Activated CD4-positive, alpha-beta T cell treated with anti-CD3 and anti-CD28 coated beads, Interleukin-10, Interleukin-2, amounts not matched to agents 100 ng/mL and 50 ng/mL, durations not matched to agents 16 hours and 8 hours (primary cell): ENCODE results near the gene ABL1.

Experiments used
- DNase-seq: peaks from one replicate; pipeline ENCODE4 v3.0.0-alpha.2; 2020

Gene ABL1

GRCh38 chr9:130934702-130935647 is 99.9 kb downstream of the ABL1 start:
- no peak for DNase-seq

GRCh38 chr9:130935648-130936271 is 100.7 kb downstream of the ABL1 start:
- no peak for DNase-seq

- no peak for DNase-seq
Observed at GRCh38 chr9:130936285-130937117, 101.4 kb downstream of the ABL1 start.
